Measurements from ENCODE around the gene SLC38A10. TPM values are rescaled to one million over a fixed set of nuclear protein-coding genes. Genes with fewer than 3 reads are reported as not detected.

The SLC38A10 gene
- total RNA-seq, 1 donor from 2014 or later: 97.1 TPM

GRCh38 chr17:81313776-81314397, 18.8 kb upstream of the SLC38A10 start:
- ChIA-PET POLR2A (no interaction called here), CTCF (no interaction called here)
- intact Hi-C loops (cut with micrococcal nuclease): no loop called here
- no peak for TF ChIP-seq CTCF (IDR thresholded peaks at IDR 0.05)
- H3K4me3 Mint-ChIP-seq: no peak overlapping the region
- H3K36me3 Mint-ChIP-seq (ENCODE audit: low read depth): no peaks in the 10 kb centered on the region
- peaks cover 4% of the 10 kb centered on the region for H3K4me1 Mint-ChIP-seq
- DNase-seq: no peak
- no peak for ATAC-seq (ENCODE audit: low read depth)
- no peak overlapping the region for H3K27ac Mint-ChIP-seq
- no peaks in the 10 kb centered on the region for H3K9me3 Mint-ChIP-seq
- H3K27me3 Mint-ChIP-seq: peaks cover 5% of the 10 kb centered on the region

- DNase-seq: no peak
- TF ChIP-seq CTCF (IDR thresholded peaks at IDR 0.05): no peak
- no peak for ATAC-seq (ENCODE audit: low read depth)
- ChIA-PET POLR2A (no interaction called here), CTCF (no interaction called here)
- no peak overlapping the region for H3K4me3 Mint-ChIP-seq
- H3K4me1 Mint-ChIP-seq: peaks cover 6% of the 10 kb centered on the region
- no peaks in the 10 kb centered on the region for H3K9me3 Mint-ChIP-seq
- intact Hi-C loops (cut with micrococcal nuclease): no loop called here
- H3K27ac Mint-ChIP-seq: no peak overlapping the region
- H3K36me3 Mint-ChIP-seq (ENCODE audit: low read depth): no peaks in the 10 kb centered on the region
- peaks cover 5% of the 10 kb centered on the region for H3K27me3 Mint-ChIP-seq
Observed at GRCh38 chr17:81312624-81313325, 17.7 kb upstream of the SLC38A10 start.

GRCh38 chr17:81311946-81312345, 16.8 kb upstream of the SLC38A10 start:
- Mint-ChIP-seq H3K27me3 (peaks cover 5% of the 10 kb centered on the region), H3K4me3 (no peak overlapping the region), H3K9me3 (no peaks in the 10 kb centered on the region), H3K36me3 (ENCODE audit: low read depth) (no peaks in the 10 kb centered on the region), H3K27ac (no peak overlapping the region), H3K4me1 (peaks cover 11% of the 10 kb centered on the region)
- POLR2A ChIA-PET: no interaction called here
- CTCF ChIA-PET: no interaction called here
- intact Hi-C loops (cut with micrococcal nuclease): no loop called here
- ATAC-seq (ENCODE audit: low read depth): no peak
- no peak for DNase-seq
- TF ChIP-seq CTCF (IDR thresholded peaks at IDR 0.05): no peak

GRCh38 chr17:81310949-81311550, 15.9 kb upstream of the SLC38A10 start:
- ChIA-PET POLR2A (no interaction called here), CTCF (no interaction called here)
- no peak overlapping the region for H3K4me3 Mint-ChIP-seq
- intact Hi-C loops (cut with micrococcal nuclease): no loop called here
- no peak overlapping the region for H3K27ac Mint-ChIP-seq
- H3K27me3 Mint-ChIP-seq: peaks cover 5% of the 10 kb centered on the region
- ATAC-seq (ENCODE audit: low read depth): no peak
- H3K4me1 Mint-ChIP-seq: peaks cover 11% of the 10 kb centered on the region
- TF ChIP-seq CTCF (IDR thresholded peaks at IDR 0.05): no peak
- no peak for DNase-seq
- no peaks in the 10 kb centered on the region for H3K36me3 Mint-ChIP-seq (ENCODE audit: low read depth)
- H3K9me3 Mint-ChIP-seq: no peaks in the 10 kb centered on the region

Measured in activated B cell treated with CpG ODN at 0.5 μM for 24 hours (primary cell).